HG02623 (cell line): Measurements from ENCODE around the gene GSTA4.

ENCODE experiments used
- ATAC-seq: cut with Tn5 transposase; IDR thresholded peaks from one replicate; pipeline ENCODE4 v1.9.1; 2021; ENCODE audit warnings: moderate library complexity; ENCODE audit not compliant: unreplicated experiment

GSTA4 gene

GRCh38 chr6:52995089-52995912, at the start of gene GSTA4:
TSS of gene GSTA4 (minus strand) at chr6:52995284. CDS start at chr6:52994243, 1,041 bp downstream.
- ATAC-seq = peak; percentile 96

- no peak for ATAC-seq
These were observed 49.5 kb upstream of the GSTA4 start for GRCh38 chr6:53044572-53044971.

GRCh38 chr6:53044071-53044470, 49.0 kb upstream of the GSTA4 start:
- no peak for ATAC-seq

GRCh38 chr6:53043581-53043980, 48.5 kb upstream of the GSTA4 start:
- no peak for ATAC-seq

GRCh38 chr6:53042112-53042511, 47.0 kb upstream of the GSTA4 start:
- no peak for ATAC-seq

- no peak for ATAC-seq
These were observed 46.3 kb upstream of the GSTA4 start for GRCh38 chr6:53041356-53041755.

GRCh38 chr6:53038596-53038995, 43.5 kb upstream of the GSTA4 start:
- ATAC-seq = no peak

- no peak for ATAC-seq
These were observed 43.1 kb upstream of the GSTA4 start for GRCh38 chr6:53038141-53038540.

GRCh38 chr6:53035549-53036213, 40.6 kb upstream of the GSTA4 start:
- ATAC-seq = no peak

- no peak for ATAC-seq
These were observed 38.7 kb upstream of the GSTA4 start for GRCh38 chr6:53033764-53034163.

- no peak for ATAC-seq
These were observed 37.8 kb upstream of the GSTA4 start for GRCh38 chr6:53032849-53033248.

GRCh38 chr6:53031281-53031680, 36.2 kb upstream of the GSTA4 start:
- ATAC-seq = no peak

- no peak for ATAC-seq
These were observed 34.7 kb upstream of the GSTA4 start for GRCh38 chr6:53029761-53030160.

- ATAC-seq = no peak
These were observed 34.2 kb upstream of the GSTA4 start for GRCh38 chr6:53029257-53029656.

GRCh38 chr6:53028467-53028866, 33.4 kb upstream of the GSTA4 start:
- no peak for ATAC-seq

- ATAC-seq = no peak
These were observed 32.1 kb upstream of the GSTA4 start for GRCh38 chr6:53027131-53027718.

- no peak for ATAC-seq
These were observed 31.4 kb upstream of the GSTA4 start for GRCh38 chr6:53026526-53026925.

- ATAC-seq = no peak
These were observed 28.2 kb upstream of the GSTA4 start for GRCh38 chr6:53023323-53023722.

- ATAC-seq = no peak
These were observed 25.1 kb upstream of the GSTA4 start for GRCh38 chr6:53020005-53020744.

GRCh38 chr6:53018446-53018845, 23.4 kb upstream of the GSTA4 start:
- no peak for ATAC-seq

- no peak for ATAC-seq
These were observed 20.4 kb upstream of the GSTA4 start for GRCh38 chr6:53015486-53015885.
